HCT116 (cell line): ENCODE measurements around the gene SETD1B. TPM values are rescaled to one million over a fixed set of nuclear protein-coding genes. Genes with fewer than 3 reads are reported as not detected.

Experiments
- ATAC-seq: fragments of 200-7000 bp; cut with Tn5 transposase; 2 replicates; pipeline ENCODE4 v1.9.1; 2020; ENCODE audit warnings: mild to moderate bottlenecking, moderate library complexity
- BruUV-seq: library from RNA; stranded (reverse); fragments of 400-500 nt; replicated peaks from 2 replicates; lab custom pipeline; 2021; lab: Mats Ljungman, UMichigan
- CTCF ChIA-PET: fragments of 300-600 bp; sonication (Branson Sonifier 250); formaldehyde crosslinking; loops from one replicate; lab custom pipeline; 2021; ENCODE audit warnings: antibody characterized with exemption; lab: Charles Lee
- POLR2A ChIA-PET: fragments of 300-600, 350-600 bp; sonication (Branson Sonifier 250); formaldehyde crosslinking; loops from one replicate; lab custom pipeline; 2021; ENCODE audit warnings: antibody characterized with exemption; lab: Charles Lee
- RAD21 ChIA-PET, 2 experiments: fragments of 300-600 bp; sonication (Branson Sonifier 250); formaldehyde crosslinking; loops; one replicate each; lab custom pipeline; 2023; ENCODE audit warnings: low total read pairs in 2 of 2; ENCODE audit not compliant: uncharacterized antibody in 2 of 2, unreplicated experiment in 2 of 2, low non-redundant PET in 1 of 2; lab: Charles Lee
- DNase-seq: peaks from one replicate; pipeline ENCODE4 v3.0.0-alpha.2; 2010; ENCODE audit warnings: low read depth, low spot score
- H2AFZ ChIP-seq: fragments of 200-600 bp; shearing (Covaris generic), sonication (generic); 2 replicates; pipeline ENCODE4 v1.6.1; 2017; ENCODE audit warnings: low read depth, mixed run types, mixed read lengths, antibody characterized with exemption, low read length; ENCODE audit not compliant: poor library complexity, severe bottlenecking
- H3K27ac ChIP-seq: 2 replicates; pipeline ENCODE4 v1.5.1; 2012; ENCODE audit warnings: low read depth, low read length
- H3K27me3 ChIP-seq: fragments of 200-600 bp; sonication (generic); 2 replicates; pipeline ENCODE4 v1.6.1; 2016; ENCODE audit warnings: mixed run types, low read length, mixed read lengths; ENCODE audit not compliant: insufficient read depth
- H3K36me3 ChIP-seq, 2 experiments: fragments of 200-500 bp in 1 of 2; fragments of 200-600 bp in 1 of 2; sonication (Bioruptor generic) in 1 of 2; sonication (generic) in 1 of 2; 2 replicates each; pipeline versions ENCODE4 v1.5.1 to v1.6.1; 2014 to 2016; ENCODE audit warnings: low read length in 2 of 2, inconsistent platforms in 1 of 2, mixed read lengths in 1 of 2, mixed run types in 1 of 2; ENCODE audit not compliant: insufficient read depth in 2 of 2, control insufficient read depth in 1 of 2
- H3K4me1 ChIP-seq, 2 experiments: fragments of 200-600 bp in 1 of 2; sonication (generic) in 1 of 2; 2 replicates each; pipeline versions ENCODE4 v1.5.1 to v1.6.1; 2012 to 2017; ENCODE audit warnings: low read length in 2 of 2, inconsistent platforms in 1 of 2, mild to moderate bottlenecking in 1 of 2, mixed read lengths in 1 of 2, mixed run types in 1 of 2, moderate library complexity in 1 of 2; ENCODE audit not compliant: insufficient read depth in 2 of 2, control insufficient read depth in 1 of 2
- H3K4me2 ChIP-seq: fragments of 200-600 bp; sonication (generic); 2 replicates; pipeline ENCODE4 v1.6.1; 2017; ENCODE audit warnings: mixed run types, low read length, mixed read lengths
- H3K4me3 ChIP-seq, 2 experiments: fragments of 200-600 bp in 1 of 2; sonication (generic) in 1 of 2; replicated peaks in 1 of 2; 2 replicates each; pipeline ENCODE4 v1.5.1; 2011 to 2016; ENCODE audit warnings: low read length in 2 of 2, control low read depth in 1 of 2, low read depth in 1 of 2, mild to moderate bottlenecking in 1 of 2, mixed read lengths in 1 of 2, mixed run types in 1 of 2
- H3K79me2 ChIP-seq: fragments of 200-600 bp; sonication (generic); 2 replicates; pipeline ENCODE4 v1.6.1; 2017; ENCODE audit warnings: mild to moderate bottlenecking, mixed run types, low read length, moderate library complexity, mixed read lengths; ENCODE audit not compliant: insufficient read depth
- H3K9ac ChIP-seq: fragments of 200-600 bp; sonication (generic); 2 replicates; pipeline ENCODE4 v1.6.1; 2016; ENCODE audit warnings: low read length, mixed read lengths
- H3K9me2 ChIP-seq: fragments of 200-600 bp; sonication (generic), shearing (Covaris generic); 2 replicates; pipeline ENCODE4 v1.6.1; 2017; ENCODE audit warnings: mixed run types, mild to moderate bottlenecking, moderate library complexity; ENCODE audit not compliant: insufficient read depth
- H3K9me3 ChIP-seq, 2 experiments: fragments of 200-500 bp in 1 of 2; fragments of 200-600 bp in 1 of 2; sonication (Bioruptor generic) in 1 of 2; sonication (generic) in 1 of 2; 2 replicates each; pipeline ENCODE4 v1.6.1; 2014 to 2017; ENCODE audit warnings: low read length in 2 of 2, mixed read lengths in 2 of 2, inconsistent platforms in 1 of 2, low read depth in 1 of 2, mild to moderate bottlenecking in 1 of 2, mixed run types in 1 of 2, moderate library complexity in 1 of 2; ENCODE audit not compliant: control insufficient read depth in 1 of 2, insufficient read depth in 1 of 2
- H4K20me1 ChIP-seq: fragments of 200-600 bp; sonication (generic), shearing (Covaris generic); 2 replicates; pipeline ENCODE4 v1.6.1; 2017; ENCODE audit warnings: mixed run types, mild to moderate bottlenecking, moderate library complexity; ENCODE audit not compliant: insufficient read depth
- ATF3 ChIP-seq: IDR thresholded peaks from 2 replicates; pipeline ENCODE4 v1.6.1; 2012
- CTCF ChIP-seq, 3 experiments: fragments of 200-600 bp in 1 of 3; sonication (generic) in 1 of 3; IDR thresholded peaks in 2 of 3; conservative IDR thresholded peaks in 1 of 3; 2 replicates each; pipeline ENCODE4 v1.5.1; 2012 to 2017; ENCODE audit warnings: low read depth in 2 of 3, low read length in 2 of 3, antibody characterized with exemption in 1 of 3, borderline replicate concordance in 1 of 3, control low read depth in 1 of 3, mild to moderate bottlenecking in 1 of 3, mixed read lengths in 1 of 3, mixed run types in 1 of 3, moderate library complexity in 1 of 3; ENCODE audit not compliant: insufficient read depth in 1 of 3
- ELF1 ChIP-seq: IDR thresholded peaks from 2 replicates; pipeline ENCODE4 v1.6.1; 2012; ENCODE audit warnings: low read depth, borderline replicate concordance
- EZH2phosphoT487 ChIP-seq: fragments of 200-600 bp; IDR thresholded peaks from 2 replicates; pipeline ENCODE4 v1.6.1; 2018; ENCODE audit warnings: antibody characterized with exemption, borderline replicate concordance
- JUND ChIP-seq: IDR thresholded peaks from 2 replicates; pipeline ENCODE4 v1.6.1; 2012
- MAX ChIP-seq: IDR thresholded peaks from 2 replicates; pipeline ENCODE4 v1.6.1; 2012
- POLR2A ChIP-seq: IDR thresholded peaks from 2 replicates; pipeline ENCODE4 v1.7.0; 2011; ENCODE audit warnings: borderline replicate concordance; ENCODE audit not compliant: insufficient read depth, insufficient read length; ENCODE audit errors: extremely low read depth
- POLR2AphosphoS5 ChIP-seq: IDR thresholded peaks from 2 replicates; pipeline ENCODE4 v1.6.1; 2011; ENCODE audit warnings: mild to moderate bottlenecking, low read depth, low read length, moderate library complexity
- SIN3A ChIP-seq: IDR thresholded peaks from 2 replicates; pipeline ENCODE4 v1.6.1; 2012; ENCODE audit warnings: low read depth
- SRF ChIP-seq: IDR thresholded peaks from 2 replicates; pipeline ENCODE4 v1.6.1; 2012; ENCODE audit warnings: low read depth
- YY1 ChIP-seq: IDR thresholded peaks from 2 replicates; pipeline ENCODE4 v1.6.1; 2011; ENCODE audit warnings: low read length, low read depth, moderate library complexity, mild to moderate bottlenecking; ENCODE audit not compliant: insufficient replicate concordance; ENCODE audit errors: extremely low read depth
- ZBTB33 ChIP-seq: IDR thresholded peaks from 2 replicates; pipeline ENCODE4 v1.6.1; 2011; ENCODE audit warnings: mild to moderate bottlenecking, low read length, moderate library complexity; ENCODE audit not compliant: insufficient replicate concordance; ENCODE audit errors: extremely low read depth
- ZFX ChIP-seq: fragments of 450-650 bp; IDR thresholded peaks from 2 replicates; pipeline ENCODE4 v1.6.1; 2017
- ZNF274 ChIP-seq: fragments of 200-500 bp; sonication (Bioruptor generic); IDR thresholded peaks from 2 replicates; pipeline ENCODE4 v1.6.1; 2014; ENCODE audit warnings: mild to moderate bottlenecking, low read depth, low read length, inconsistent platforms
- intact Hi-C: fragments of 100-400 bp; cut with micrococcal nuclease; formaldehyde crosslinking; loops from 2 replicates; pipeline ENCODE4 v1.10.0; 2022
- total RNA-seq: library from RNA; stranded (reverse); gene quantifications from one replicate; pipeline ENCODE4 v1.2.1, GENCODE V29; 2021; ENCODE audit not compliant: unreplicated experiment

Gene SETD1B
- total RNA-seq, 1 experiment from 2014 or later: 17.5 TPM

GRCh38 chr12:121828306-121828705 is 24.5 kb downstream of the SETD1B start (continued):
- TF ChIP-seq CTCF (IDR thresholded peaks at IDR 0.05 in 2 of 3, conservative IDR thresholded peaks at IDR 0.05 in 1 of 3; ENCODE audit: borderline replicate concordance in 1 of 3, insufficient read depth in 1 of 3, low read depth in 2 of 3, low read length in 2 of 3) (no peak), YY1 (no peak), ATF3 (no peak), ELF1 (no peak), SRF (no peak), MAX (no peak)

- no peaks in the 10 kb centered on the region for H3K4me1 ChIP-seq
- intact Hi-C loops: no loop called here
- no TSS peak for BruUV-seq
- no peak overlapping the region for H3K27ac ChIP-seq
- H3K4me3 ChIP-seq: no peak overlapping the region
- DNase-seq: no peak
- POLR2A ChIA-PET: no interaction called here
- H3K9ac ChIP-seq: no peak overlapping the region
- H4K20me1 ChIP-seq: no peaks in the 10 kb centered on the region
- TF ChIP-seq JUND (no peak), POLR2AphosphoS5 (no peak), ELF1 (no peak), POLR2A (no peak), ATF3 (no peak), ZFX (no peak), ZNF274 (no peak), SIN3A (no peak), EZH2phosphoT487 (no peak), ZBTB33 (no peak)
- no peaks in the 10 kb centered on the region; the same call in 1 of the 2 replicates for H3K79me2 ChIP-seq
- no peaks in the 10 kb centered on the region for H3K9me2 ChIP-seq
- no peaks in the 10 kb centered on the region for H3K27me3 ChIP-seq
- H2AFZ ChIP-seq: no peak overlapping the region
- peaks cover 17 to 32% of the 10 kb centered on the region in 2 experiments; a peak in 3 of 4 replicates for H3K36me3 ChIP-seq
- no peak overlapping the region for H3K4me2 ChIP-seq
- CTCF ChIA-PET: interaction anchor here (1.1 kb wide), 1 partner anchor 34 kb away, joined by 3 read pairs; no protein-coding TSS in a partner anchor
- ATAC-seq: no peak
- no peaks in the 10 kb centered on the region for H3K9me3 ChIP-seq
- RAD21 ChIA-PET: no interaction called here
Observed at GRCh38 chr12:121828826-121829225, 25.0 kb downstream of the SETD1B start.
